ENCODE measurements around the gene CSNK1E. TPM values are rescaled to one million over a fixed set of nuclear protein-coding genes. Genes with fewer than 3 reads are reported as not detected.

Gene CSNK1E
- total RNA-seq, 2 experiments from 2014 or later = 99.9 to 102 TPM

DNA sequence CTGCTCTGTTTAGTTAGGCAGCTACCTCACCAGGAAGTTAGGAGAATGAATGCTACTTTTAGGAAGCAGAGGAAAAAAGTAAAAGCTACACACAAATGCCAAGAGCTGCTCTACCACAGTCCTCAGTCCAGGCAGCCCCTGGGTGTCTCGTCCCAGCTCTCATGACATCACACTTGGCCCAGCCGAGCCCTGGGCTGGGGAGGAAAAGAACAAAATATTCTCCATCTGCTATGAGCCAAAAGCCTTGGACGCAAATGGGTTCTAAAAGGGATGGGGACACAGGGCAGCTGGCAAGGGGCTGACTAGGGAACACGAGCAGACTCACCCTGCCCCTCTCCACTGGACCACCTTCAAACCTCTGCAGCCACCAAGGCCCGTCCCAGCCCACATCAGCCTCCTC is 70.5 kb downstream of the CSNK1E start:
- POLR2A ChIA-PET = no interaction called here

GRCh38 chr22:38246046-38246658 is 71.1 kb downstream of the CSNK1E start:
- Mint-ChIP-seq H3K36me3 (ENCODE audit: low read depth) (peaks cover 8% of the 10 kb centered on the region), H3K9me3 (no peaks in the 10 kb centered on the region), H3K4me3 (no peak overlapping the region), H3K27ac (no peak overlapping the region), H3K4me1 (no peaks in the 10 kb centered on the region), H3K27me3 (no peaks in the 10 kb centered on the region)
- ChIA-PET POLR2A (no interaction called here), CTCF (no interaction called here)
- DNase-seq = no peak

More for the DNA sequence above, 70.5 kb downstream of the CSNK1E start:
- Mint-ChIP-seq H3K36me3 (ENCODE audit: low read depth) (peaks cover 8% of the 10 kb centered on the region), H3K27ac (no peak overlapping the region), H3K4me3 (no peak overlapping the region), H3K9me3 (no peaks in the 10 kb centered on the region), H3K4me1 (no peaks in the 10 kb centered on the region), H3K27me3 (no peaks in the 10 kb centered on the region)
- DNase-seq = no peak
- CTCF ChIA-PET = no interaction called here

- Mint-ChIP-seq H3K27ac (no peak overlapping the region), H3K4me1 (no peaks in the 10 kb centered on the region), H3K36me3 (ENCODE audit: low read depth) (peaks cover 4% of the 10 kb centered on the region), H3K27me3 (no peaks in the 10 kb centered on the region), H3K4me3 (no peak overlapping the region), H3K9me3 (no peaks in the 10 kb centered on the region)
- DNase-seq = no peak
- ChIA-PET POLR2A (no interaction called here), CTCF (no interaction called here)
Measured at GRCh38 chr22:38244106-38244505, 73.1 kb downstream of the CSNK1E start.

GRCh38 chr22:38243007-38243765 is 74.0 kb downstream of the CSNK1E start:
- no peaks in the 10 kb centered on the region for H3K27me3 Mint-ChIP-seq
- H3K4me1 Mint-ChIP-seq = no peaks in the 10 kb centered on the region
- no peak overlapping the region for H3K4me3 Mint-ChIP-seq
- H3K27ac Mint-ChIP-seq = no peak overlapping the region
- POLR2A ChIA-PET = no interaction called here
- CTCF ChIA-PET = interaction anchor here (0.7 to 1.8 kb wide), 2 partner anchors 13 to 129 kb away, joined by 3 to 6 read pairs; no protein-coding TSS in a partner anchor
- no peaks in the 10 kb centered on the region for H3K9me3 Mint-ChIP-seq
- peaks cover 4% of the 10 kb centered on the region for H3K36me3 Mint-ChIP-seq (ENCODE audit: low read depth)
- DNase-seq = no peak

GRCh38 chr22:38240734-38241252 is 76.4 kb downstream of the CSNK1E start:
- no peak overlapping the region for H3K27ac Mint-ChIP-seq
- H3K27me3 Mint-ChIP-seq = no peaks in the 10 kb centered on the region
- ChIA-PET CTCF (no interaction called here), POLR2A (no interaction called here)
- no peaks in the 10 kb centered on the region for H3K4me1 Mint-ChIP-seq
- no peaks in the 10 kb centered on the region for H3K9me3 Mint-ChIP-seq
- H3K36me3 Mint-ChIP-seq (ENCODE audit: low read depth) = peaks cover 4% of the 10 kb centered on the region
- no peak overlapping the region for H3K4me3 Mint-ChIP-seq
- DNase-seq = no peak

Other genes with a start within 250 kb of the CSNK1E start
- not detected for gene SLC16A8, start 233.2 kb downstream of the CSNK1E start, total RNA-seq
- under 1 TPM; 0.55 to 0.63 TPM for gene BAIAP2L2, start 206.7 kb downstream of the CSNK1E start, total RNA-seq
- gene PLA2G6, start 135.6 kb downstream of the CSNK1E start, total RNA-seq = 10 to 100 TPM; 80.7 to 85.7 TPM
- 10 to 100 TPM; 15.3 to 16.4 TPM for gene MAFF, start 115.4 kb downstream of the CSNK1E start, total RNA-seq
- 10 to 100 TPM; 45.9 to 49.3 TPM for gene TMEM184B, start 44.4 kb downstream of the CSNK1E start, total RNA-seq
- gene KCNJ4, start 137.8 kb upstream of the CSNK1E start, total RNA-seq = not detected
- gene KDELR3, start 150.7 kb upstream of the CSNK1E start, total RNA-seq = under 1 TPM; 0.75 to 0.88 TPM
- 100 to 1,000 TPM; 511 to 521 TPM for gene DDX17, start 188.9 kb upstream of the CSNK1E start, total RNA-seq